Measurements from ENCODE around the gene GALNT10. TPM values are rescaled to one million over a fixed set of nuclear protein-coding genes. Genes with fewer than 3 reads are reported as not detected.

GALNT10 gene
- total and polyA plus RNA-seq, 2 of the 8 experiments (the other 6 are each of a cell fraction or from before 2014, with no cell fraction given): 4.6 to 15.5 TPM

- H2BK15ac ChIP-seq (ENCODE audit: low read length): no peak overlapping the region
Observed at GRCh38 chr5:154244476-154244875, 53.9 kb downstream of the GALNT10 start.

More at GRCh38 chr5:154244476-154244875, 53.9 kb downstream of the GALNT10 start:
- H2AFZ ChIP-seq (ENCODE audit: low read length): no peak overlapping the region
- no peak overlapping the region for H3K27ac ChIP-seq (ENCODE audit: low read depth, low read length)
- H3K79me1 ChIP-seq (ENCODE audit: low read depth, low read length): no peaks in the 10 kb centered on the region
- no peak overlapping the region for H3K9ac ChIP-seq (replicated peaks in 1 of 4; ENCODE audit: extremely low read depth in 1 of 4, low read depth in 3 of 4, low read length in 3 of 4)
- no peaks in the 10 kb centered on the region for H3K23me2 ChIP-seq (ENCODE audit: low read depth, low read length)
- ChIA-PET POLR2A (ENCODE audit: partially characterized antibody) (no interaction called here), CTCF (ENCODE audit: partially characterized antibody) (interaction anchor here (0.9 to 1.5 kb wide), 2 partner anchors 41 to 177 kb away, joined by 3 read pairs; no protein-coding TSS in a partner anchor)
- no peak overlapping the region for H2BK12ac ChIP-seq (ENCODE audit: low read depth, low read length)
- H4K5ac ChIP-seq (ENCODE audit: insufficient read length, low read depth, low read length): no peak overlapping the region
- no peak overlapping the region for H4K8ac ChIP-seq (ENCODE audit: extremely low read depth, insufficient read depth, low read length)
- TF ChIP-seq ATF3 (IDR thresholded peaks at IDR 0.05; ENCODE audit: insufficient read depth, low read depth, low read length) (no peak), CTBP2 (IDR thresholded peaks at IDR 0.05; ENCODE audit: borderline replicate concordance, insufficient read depth, insufficient read length, low read length) (no peak), CREB1 (IDR thresholded peaks at IDR 0.05) (no peak), POLR2AphosphoS5 (IDR thresholded peaks at IDR 0.05; ENCODE audit: low read depth, low read length) (no peak), PHF8 (conservative IDR thresholded peaks at IDR 0.05; ENCODE audit: low read depth, low read length) (no peak), USF2 (IDR thresholded peaks at IDR 0.05; ENCODE audit: low read length) (no peak), TEAD4 (IDR thresholded peaks at IDR 0.05; ENCODE audit: low read depth, low read length) (no peak)
- H3K4me2 ChIP-seq (ENCODE audit: insufficient read depth in 1 of 2, low read depth in 2 of 2, low read length in 2 of 2): no peak overlapping the region
- H3K18ac ChIP-seq (ENCODE audit: extremely low read depth, low read length): no peak overlapping the region
- H3K79me2 ChIP-seq (ENCODE audit: control insufficient read depth in 1 of 2, insufficient read depth in 2 of 2, low read length in 2 of 2): no peaks in the 10 kb centered on the region
- H3K27me3 ChIP-seq (replicated peaks in 1 of 4; ENCODE audit: control insufficient read depth in 3 of 4, extremely low read depth in 1 of 4, insufficient read depth in 3 of 4, low read length in 3 of 4): no peaks in the 10 kb centered on the region
- no peak overlapping the region for H2BK5ac ChIP-seq (ENCODE audit: low read depth, low read length)
- no peak overlapping the region for H3K14ac ChIP-seq (ENCODE audit: insufficient read length)
- no peaks in the 10 kb centered on the region for H4K20me1 ChIP-seq (replicated peaks in 1 of 2; ENCODE audit: control insufficient read depth in 1 of 2, insufficient read depth in 2 of 2, low read length in 2 of 2)
- no peak overlapping the region for H3K4ac ChIP-seq (replicated peaks; ENCODE audit: insufficient read length, low read depth, low read length)
- WGBS, 2 experiments (ENCODE audit: extremely low coverage in 1 of 2, insufficient coverage in 1 of 2, insufficient read length in 1 of 2, insufficient replicate concordance in 2 of 2, low coverage in 1 of 2, low lambda C conversion rate in 2 of 2, missing lambda C conversion rate in 1 of 2): 94% methylated on average over 3 of the region's 3 CpGs; no CpG with 5 or more reads in 1 of the 2 experiments
- no peak overlapping the region for H2BK120ac ChIP-seq (replicated peaks; ENCODE audit: low read depth, low read length)
- no peak overlapping the region for H4K91ac ChIP-seq (replicated peaks; ENCODE audit: insufficient read length, low read length)
- H2AK5ac ChIP-seq (ENCODE audit: low read depth, low read length): no peak overlapping the region
- H3K9me3 ChIP-seq (ENCODE audit: insufficient read depth in 2 of 2, low read depth in 1 of 2, low read length in 1 of 2): no peaks in the 10 kb centered on the region
- DNase-seq (ENCODE audit: low read depth in 1 of 2, low spot score in 2 of 2) (no peak), FAIRE-seq (no peak)
- H3K23ac ChIP-seq (ENCODE audit: insufficient read length): no peak overlapping the region
- no peak overlapping the region for H3K56ac ChIP-seq (replicated peaks; ENCODE audit: insufficient read length, low read depth, low read length)
- no peaks in the 10 kb centered on the region for H3K4me1 ChIP-seq (replicated peaks in 1 of 4; ENCODE audit: control insufficient read depth in 3 of 4, insufficient read depth in 4 of 4, low read length in 3 of 4)
- no peak overlapping the region for H2BK20ac ChIP-seq (ENCODE audit: low read length)
- no peaks in the 10 kb centered on the region for H3K36me3 ChIP-seq (ENCODE audit: control insufficient read depth in 2 of 4, insufficient read depth in 4 of 4, low read length in 3 of 4)
- no peak overlapping the region for H3K4me3 ChIP-seq (ENCODE audit: extremely low read depth in 1 of 4, insufficient read depth in 2 of 4, low read depth in 3 of 4, low read length in 4 of 4)
